Endothelial cell of umbilical vein (primary cell): ENCODE results near the gene ADARB1. TPM values are rescaled to one million over a fixed set of nuclear protein-coding genes. Genes with fewer than 3 reads are reported as not detected.

Experiments
- BruUV-seq: library from RNA; stranded (reverse); fragments of 400-500 nt; replicated peaks from 2 replicates; lab custom pipeline; 2021; lab: Mats Ljungman, UMichigan
- CTCF ChIA-PET: fragments of 300-600, 350-600 bp; sonication (Branson Sonifier 250); formaldehyde crosslinking; loops from one replicate; lab custom pipeline; 2021; ENCODE audit warnings: antibody characterized with exemption, inconsistent platforms; lab: Charles Lee
- POLR2A ChIA-PET: fragments of 300-600, 350-600 bp; sonication (Branson Sonifier 250); formaldehyde crosslinking; loops from one replicate; lab custom pipeline; 2021; ENCODE audit warnings: antibody characterized with exemption, inconsistent platforms; lab: Charles Lee
- DNase-seq: peaks from one replicate; pipeline ENCODE4 v3.0.0-alpha.2; 2011; ENCODE audit warnings: low read depth, low spot score
- FAIRE-seq: peaks from 2 replicates; lab custom pipeline; 2011; peaks lifted over from hg19 to GRCh38; lab: Jason Lieb, UNC
- H2AFZ ChIP-seq: 2 replicates; pipeline ENCODE4 v1.6.0; 2012; ENCODE audit warnings: low read depth, low read length, control low read depth, inconsistent platforms
- H3K27ac ChIP-seq: 2 replicates; pipeline ENCODE4 v1.5.1; 2011; ENCODE audit warnings: low read depth, mild to moderate bottlenecking, control low read depth, low read length, moderate library complexity; ENCODE audit not compliant: insufficient read depth
- H3K27me3 ChIP-seq, 2 experiments: 2 replicates each; pipeline versions ENCODE4 v1.6.0 to v1.6.1; 2011; ENCODE audit warnings: low read length in 2 of 2, mixed read lengths in 1 of 2; ENCODE audit not compliant: control insufficient read depth in 2 of 2, insufficient read depth in 2 of 2
- H3K36me3 ChIP-seq, 2 experiments: 2 replicates in 1 of 2; 3 replicates in 1 of 2; pipeline ENCODE4 v1.5.1; 2011; ENCODE audit warnings: low read length in 2 of 2, mild to moderate bottlenecking in 1 of 2, moderate library complexity in 1 of 2; ENCODE audit not compliant: control insufficient read depth in 2 of 2, insufficient read depth in 2 of 2; ENCODE audit errors: extremely low read depth in 1 of 2
- H3K4me1 ChIP-seq: 3 replicates; pipeline ENCODE4 v1.5.1; 2011; ENCODE audit warnings: mild to moderate bottlenecking, low read length; ENCODE audit not compliant: control insufficient read depth, insufficient read depth; ENCODE audit errors: extremely low read depth
- H3K4me2 ChIP-seq: 2 replicates; pipeline ENCODE4 v1.6.1; 2011; ENCODE audit warnings: low read length, control low read depth, mixed read lengths; ENCODE audit not compliant: insufficient read depth
- H3K4me3 ChIP-seq, 3 experiments: fragments of 200-600 bp in 1 of 3; sonication (generic), shearing (Covaris generic) in 1 of 3; replicated peaks in 1 of 3; 2 replicates each; pipeline ENCODE4 v1.5.1; 2011 to 2016; ENCODE audit warnings: control low read depth in 3 of 3, low read length in 3 of 3, mild to moderate bottlenecking in 2 of 3, inconsistent platforms in 1 of 3, low read depth in 1 of 3, moderate library complexity in 1 of 3; ENCODE audit not compliant: insufficient read depth in 1 of 3
- H3K79me2 ChIP-seq: 2 replicates; pipeline ENCODE4 v1.6.0; 2012; ENCODE audit warnings: low read length, inconsistent platforms; ENCODE audit not compliant: control insufficient read depth, insufficient read depth
- H3K9ac ChIP-seq: replicated peaks from 2 replicates; pipeline ENCODE3; 2011; ENCODE audit warnings: low read length, control low read depth; ENCODE audit not compliant: insufficient read depth; ENCODE audit errors: extremely low read depth
- H3K9me1 ChIP-seq: replicated peaks from 3 replicates; pipeline ENCODE4 v1.6.0; 2011; ENCODE audit warnings: mild to moderate bottlenecking, low read length; ENCODE audit not compliant: control insufficient read depth, insufficient read depth; ENCODE audit errors: extremely low read depth
- H3K9me3 ChIP-seq: replicated peaks from 2 replicates; pipeline ENCODE4 v1.5.1; 2012; ENCODE audit warnings: low read length, inconsistent platforms; ENCODE audit not compliant: control insufficient read depth, insufficient read depth
- H4K20me1 ChIP-seq: replicated peaks from 2 replicates; pipeline ENCODE3; 2011; ENCODE audit warnings: mild to moderate bottlenecking, low read length; ENCODE audit not compliant: control insufficient read depth, insufficient read depth; ENCODE audit errors: extremely low read depth
- EZH2 ChIP-seq: IDR thresholded peaks from 2 replicates; pipeline ENCODE4 v1.6.1; 2012; ENCODE audit warnings: borderline replicate concordance, low read depth, mild to moderate bottlenecking, moderate library complexity, low read length, inconsistent platforms; ENCODE audit not compliant: severe bottlenecking
- FOS ChIP-seq: IDR thresholded peaks from 2 replicates; pipeline ENCODE4 v1.6.1; 2011; ENCODE audit warnings: mild to moderate bottlenecking, low read length, moderate library complexity, borderline replicate concordance; ENCODE audit not compliant: insufficient read depth
- GATA2 ChIP-seq: IDR thresholded peaks from 2 replicates; pipeline ENCODE4 v1.7.0; 2011; ENCODE audit warnings: low read depth, mild to moderate bottlenecking, moderate library complexity, mixed read lengths, low read length; ENCODE audit not compliant: insufficient read length, insufficient read depth
- dilution Hi-C: fragments of 300-500 bp; cut with MboI; formaldehyde crosslinking; loops from one replicate; pipeline ENCODE4 v1.15.0; 2019; ENCODE audit warnings: low sequenced_read_pairs; ENCODE audit not compliant: extremely low pct_ligation_motif_present
- intact Hi-C: fragments of 100-400 bp; cut with micrococcal nuclease; formaldehyde crosslinking; loops from one replicate; pipeline ENCODE4 v1.10.0; 2022
- polyA plus RNA-seq, 4 experiments: library from polyadenylated mRNA; depleted of rRNA in 3 of 4; stranded (reverse) in 3 of 4; unstranded in 1 of 4; fragments of >200 nt; gene quantifications; 2 replicates each; pipeline versions ENCODE4 v1.2.1 to v1.2.3, GENCODE V29; 2011 to 2012; ENCODE audit warnings: missing spikeins in 1 of 4
- total RNA-seq: library from RNA; stranded (reverse); gene quantifications from 2 replicates; pipeline ENCODE4 v1.2.3, GENCODE V29; 2021
- TF ChIP-seq, protein P1 (sequence below), 2 donors: IDR thresholded peaks; 1 replicate in 1 of 2; 2 replicates in 1 of 2; pipeline ENCODE4 v1.5.1; 2011; ENCODE audit warnings: low read length in 2 of 2, mild to moderate bottlenecking in 2 of 2, moderate library complexity in 2 of 2, control low read depth in 1 of 2, inconsistent platforms in 1 of 2, low read depth in 1 of 2; ENCODE audit not compliant: insufficient read depth in 1 of 2; ENCODE audit errors: extremely low read depth in 1 of 2
- TF ChIP-seq, protein P2 (sequence below): IDR thresholded peaks from 2 replicates; pipeline ENCODE4 v1.6.1; 2011; ENCODE audit not compliant: insufficient read depth, insufficient read length

Gene ADARB1
- total and polyA plus RNA-seq, 2 donors (not counting 3 experiments of a cell fraction or from before 2014, with no cell fraction given), result 32.5 to 54.3 TPM

DNA sequence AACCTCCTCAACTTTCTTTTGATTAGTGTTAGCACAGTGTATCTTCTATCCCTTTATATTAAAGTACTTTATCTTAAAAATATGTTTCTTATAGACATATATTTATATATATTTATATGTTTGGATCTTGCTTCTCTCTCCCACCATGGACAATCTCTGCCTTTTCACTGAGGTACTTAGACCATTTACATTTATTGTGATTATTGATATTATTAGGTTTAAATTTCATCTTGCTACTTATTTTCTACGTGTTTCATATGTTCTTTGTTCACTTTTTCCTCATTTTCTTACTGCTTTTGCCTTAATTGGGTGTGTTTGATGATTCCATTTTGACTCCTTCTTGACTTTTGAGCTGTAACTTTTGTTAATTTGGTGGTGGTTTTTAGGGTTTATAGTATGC lies 142.6 kb downstream of the ADARB1 start:
- Histone ChIP-seq H3K36me3 (peaks cover 0 to 9% of the 10 kb centered on the region in 2 experiments), H3K9ac (no peak overlapping the region), H3K4me2 (no peak overlapping the region), H3K4me1 (no peaks in the 10 kb centered on the region), H3K27me3 (no peaks in the 10 kb centered on the region), H3K4me3 (no peak overlapping the region), H3K79me2 (no peaks in the 10 kb centered on the region), H4K20me1 (no peaks in the 10 kb centered on the region), H3K27ac (no peak overlapping the region), H3K9me3 (no peaks in the 10 kb centered on the region), H2AFZ (no peak overlapping the region), H3K9me1 (no peaks in the 10 kb centered on the region)
- no peak for DNase-seq
- intact Hi-C loops (no loop called here), dilution Hi-C loops (no loop called here)
- TF ChIP-seq, protein P1, sequence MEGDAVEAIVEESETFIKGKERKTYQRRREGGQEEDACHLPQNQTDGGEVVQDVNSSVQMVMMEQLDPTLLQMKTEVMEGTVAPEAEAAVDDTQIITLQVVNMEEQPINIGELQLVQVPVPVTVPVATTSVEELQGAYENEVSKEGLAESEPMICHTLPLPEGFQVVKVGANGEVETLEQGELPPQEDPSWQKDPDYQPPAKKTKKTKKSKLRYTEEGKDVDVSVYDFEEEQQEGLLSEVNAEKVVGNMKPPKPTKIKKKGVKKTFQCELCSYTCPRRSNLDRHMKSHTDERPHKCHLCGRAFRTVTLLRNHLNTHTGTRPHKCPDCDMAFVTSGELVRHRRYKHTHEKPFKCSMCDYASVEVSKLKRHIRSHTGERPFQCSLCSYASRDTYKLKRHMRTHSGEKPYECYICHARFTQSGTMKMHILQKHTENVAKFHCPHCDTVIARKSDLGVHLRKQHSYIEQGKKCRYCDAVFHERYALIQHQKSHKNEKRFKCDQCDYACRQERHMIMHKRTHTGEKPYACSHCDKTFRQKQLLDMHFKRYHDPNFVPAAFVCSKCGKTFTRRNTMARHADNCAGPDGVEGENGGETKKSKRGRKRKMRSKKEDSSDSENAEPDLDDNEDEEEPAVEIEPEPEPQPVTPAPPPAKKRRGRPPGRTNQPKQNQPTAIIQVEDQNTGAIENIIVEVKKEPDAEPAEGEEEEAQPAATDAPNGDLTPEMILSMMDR (IDR thresholded peaks at IDR 0.05; ENCODE audit: extremely low read depth in 1 of 2, insufficient read depth in 1 of 2, low read depth in 1 of 2, low read length in 2 of 2), result no peak
- TF ChIP-seq FOS, result no peak
- TF ChIP-seq, protein P2, sequence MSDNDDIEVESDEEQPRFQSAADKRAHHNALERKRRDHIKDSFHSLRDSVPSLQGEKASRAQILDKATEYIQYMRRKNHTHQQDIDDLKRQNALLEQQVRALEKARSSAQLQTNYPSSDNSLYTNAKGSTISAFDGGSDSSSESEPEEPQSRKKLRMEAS, result no peak
- no peak for TF ChIP-seq GATA2
- TF ChIP-seq EZH2, result no peak
- POLR2A ChIA-PET, result no interaction called here
- CTCF ChIA-PET, result no interaction called here
- FAIRE-seq, result no peak
- no TSS peak for BruUV-seq
